SKM-1 (cell line): Measurements from ENCODE around the gene HDGFL2.

Experiments
- DNase-seq: peaks from one replicate; lab custom pipeline; 2025; ENCODE audit not compliant: unreplicated experiment; lab: John Stamatoyannopoulos, UW

HDGFL2 gene

DNA sequence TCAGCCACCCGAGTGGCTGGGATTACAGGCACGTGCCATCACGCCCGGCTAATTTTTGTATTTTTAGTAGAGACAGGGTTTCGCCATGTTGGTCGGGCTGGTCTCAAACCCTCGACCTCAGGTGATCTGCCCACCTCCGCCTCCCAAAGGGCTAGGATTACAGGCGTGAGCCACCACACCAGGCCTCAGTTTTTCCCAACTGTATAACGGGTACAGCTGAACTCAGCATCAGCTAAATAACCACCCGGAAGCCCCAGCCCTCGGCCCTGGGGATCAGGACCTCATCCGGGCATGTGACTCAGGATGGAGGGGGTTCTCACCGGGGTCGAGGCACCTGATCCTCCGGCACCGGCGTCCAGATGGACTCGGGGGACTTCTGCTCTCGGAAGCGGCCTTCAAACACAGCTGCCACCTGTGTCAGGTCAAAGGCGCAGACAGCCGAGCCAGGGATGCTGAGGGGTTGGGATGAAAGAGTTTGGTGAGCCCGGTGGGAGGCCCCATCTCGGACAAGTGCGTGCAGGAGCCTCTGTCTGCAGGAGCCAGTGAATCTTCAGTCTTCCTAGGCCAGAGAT is 78.5 kb downstream of the HDGFL2 start:
- no peak for DNase-seq
